GM12878 (cell line): ENCODE measurements around the gene FTO. TPM values are rescaled to one million over a fixed set of nuclear protein-coding genes. Genes with fewer than 3 reads are reported as not detected.

Experiments used
- ATAC-seq: fragments of 200-7000 bp; cut with Tn5 transposase; 3 replicates; pipeline ENCODE4 v1.9.1; 2020; ENCODE audit warnings: mild to moderate bottlenecking, moderate library complexity
- BruUV-seq: library from RNA; stranded (reverse); fragments of 400-500 nt; replicated peaks from 2 replicates; lab custom pipeline; 2021; lab: Mats Ljungman, UMichigan
- CTCF ChIA-PET: fragments of 300-600 bp; sonication (Branson Sonifier 250); formaldehyde crosslinking; extraction: SDS; loops from one replicate; lab custom pipeline; 2021; ENCODE audit warnings: inconsistent platforms; lab: Yijun Ruan, JAX
- POLR2A ChIA-PET: fragments of 350-600 bp; formaldehyde crosslinking; extraction: SDS; loops from one replicate; lab custom pipeline; 2021; ENCODE audit warnings: inconsistent platforms; lab: Charles Lee
- RAD21 ChIA-PET: fragments of 300-600 bp; sonication (Branson Sonifier 250); formaldehyde crosslinking; loops from one replicate; lab custom pipeline; 2023; ENCODE audit warnings: antibody characterized with exemption; ENCODE audit not compliant: unreplicated experiment; lab: Charles Lee
- SMC1A ChIA-PET: fragments of 300-600 bp; sonication (Branson Sonifier 250); formaldehyde crosslinking; loops from one replicate; lab custom pipeline; 2023; ENCODE audit not compliant: unreplicated experiment, uncharacterized antibody; lab: Charles Lee
- DNase-seq: peaks from one replicate; pipeline ENCODE4 v3.0.0-alpha.2; 2011; ENCODE audit warnings: low read depth, low spot score
- FAIRE-seq: peaks from 3 replicates; lab custom pipeline; 2011; peaks lifted over from hg19 to GRCh38; lab: Jason Lieb, UNC
- H2AFZ ChIP-seq: 2 replicates; pipeline ENCODE4 v1.6.0; 2011; ENCODE audit warnings: low read depth, low read length, control low read depth; ENCODE audit not compliant: control insufficient read depth
- H3K27ac ChIP-seq: 2 replicates; pipeline ENCODE4 v1.5.1; 2011; ENCODE audit warnings: control low read depth; ENCODE audit not compliant: control insufficient read depth, insufficient read depth
- H3K27me3 ChIP-seq, 2 experiments: replicated peaks in 1 of 2; 2 replicates each; pipeline versions ENCODE4 v1.6.0 to v1.6.1; 2011; ENCODE audit warnings: low read length in 1 of 2; ENCODE audit not compliant: control insufficient read depth in 2 of 2, insufficient read depth in 2 of 2
- H3K36me3 ChIP-seq, 2 experiments: 2 replicates each; pipeline ENCODE4 v1.5.1; 2011; ENCODE audit warnings: low read length in 1 of 2; ENCODE audit not compliant: control insufficient read depth in 2 of 2, insufficient read depth in 2 of 2
- H3K4me1 ChIP-seq: 2 replicates; pipeline ENCODE4 v1.6.1; 2011; ENCODE audit warnings: mild to moderate bottlenecking, low read length, moderate library complexity, mixed read lengths; ENCODE audit not compliant: control insufficient read depth, insufficient read depth
- H3K4me2 ChIP-seq: 2 replicates; pipeline ENCODE4 v1.6.0; 2011; ENCODE audit warnings: control low read depth; ENCODE audit not compliant: control insufficient read depth, insufficient read depth
- H3K4me3 ChIP-seq: fragments of 200-600 bp; sonication (generic); 2 replicates; pipeline ENCODE4 v1.5.1; 2016
- H3K79me2 ChIP-seq: 2 replicates; pipeline ENCODE4 v1.6.0; 2011; ENCODE audit warnings: low read length; ENCODE audit not compliant: control insufficient read depth, insufficient read depth
- H3K9ac ChIP-seq: 2 replicates; pipeline ENCODE4 v1.8.0; 2011; ENCODE audit warnings: low read length, control low read depth, mixed read lengths; ENCODE audit not compliant: control insufficient read depth, insufficient read depth
- H3K9me3 ChIP-seq: replicated peaks from 3 replicates; pipeline ENCODE4 v1.5.1; 2011; ENCODE audit warnings: mild to moderate bottlenecking, low read length; ENCODE audit not compliant: control insufficient read depth, insufficient read depth
- H4K20me1 ChIP-seq: 2 replicates; pipeline ENCODE4 v1.6.0; 2011; ENCODE audit not compliant: control insufficient read depth, insufficient read depth
- CEBPB ChIP-seq, 2 experiments: fragments of 150-350 bp in 1 of 2; IDR thresholded peaks; 2 replicates each; pipeline ENCODE4 v1.6.1; 2012 to 2014; ENCODE audit warnings: low read depth in 2 of 2, low read length in 2 of 2, borderline replicate concordance in 1 of 2, inconsistent platforms in 1 of 2
- E2F8 ChIP-seq: fragments of 450-650 bp; IDR thresholded peaks from 2 replicates; pipeline ENCODE4 v1.6.1; 2018; ENCODE audit warnings: mild to moderate bottlenecking, low read depth, moderate library complexity; ENCODE audit not compliant: partially characterized antibody
- FOXK2 ChIP-seq: fragments of 450-650 bp; IDR thresholded peaks from 2 replicates; pipeline ENCODE4 v1.6.1; 2017; ENCODE audit warnings: mild to moderate bottlenecking, moderate library complexity
- KDM1A ChIP-seq: fragments of 200-600 bp; sonication (generic); IDR thresholded peaks from 2 replicates; pipeline ENCODE4 v1.6.1; 2016; ENCODE audit warnings: borderline replicate concordance
- SREBF1 ChIP-seq: IDR thresholded peaks from 2 replicates; pipeline ENCODE4 v1.6.1; 2012; ENCODE audit warnings: mild to moderate bottlenecking, low read length
- SUZ12 ChIP-seq: fragments of 200-600 bp; sonication (generic); IDR thresholded peaks from one replicate; pipeline ENCODE4 v1.6.1; 2018; ENCODE audit warnings: antibody characterized with exemption, mild to moderate bottlenecking; ENCODE audit not compliant: unreplicated experiment
- YY1 ChIP-seq: IDR thresholded peaks from 2 replicates; pipeline ENCODE4 v1.6.1; 2011; ENCODE audit warnings: low read depth, mild to moderate bottlenecking, low read length
- ZBED1 ChIP-seq: IDR thresholded peaks from 2 replicates; pipeline ENCODE4 v1.6.1; 2016; ENCODE audit warnings: borderline replicate concordance
- WGBS: methylation state at CpG from one replicate; pipeline ENCODE4 v1.1.6; 2016; ENCODE audit warnings: low lambda C conversion rate; ENCODE audit not compliant: insufficient replicate concordance, insufficient coverage; ENCODE audit errors: missing lambda C conversion rate; 5-methylcytosine and 5-hydroxymethylcytosine counted together
- in situ Hi-C: fragments of 300-500 bp; cut with MboI; formaldehyde crosslinking; loops from 9 replicates; pipeline ENCODE4 v1.14.3; 2018; ENCODE audit warnings: mixed read lengths
- intact Hi-C: fragments of 100-400 bp; cut with micrococcal nuclease; formaldehyde crosslinking; loops from one replicate; pipeline ENCODE4 v1.14.2; 2022; ENCODE audit not compliant: unreplicated experiment
- polyA plus RNA-seq, 11 experiments: library from polyadenylated mRNA; depleted of rRNA in 4 of 11; unstranded in 6 of 11; stranded (reverse) in 5 of 11; fragments of >200 nt; fragmentation: Nextera tagmentation in 4 of 11; fragmentation: Illumina TruSeq in 1 of 11; extraction: Ambion mirVana in 4 of 11; extraction: Trizol in 1 of 11; gene quantifications; 1 replicate in 1 of 11; 2 replicates in 10 of 11; pipeline versions ENCODE4 v1.2.1 to v1.2.3, GENCODE V29; 2011 to 2016; ENCODE audit warnings: inconsistent platforms in 2 of 11, missing spikeins in 2 of 11, low read depth in 1 of 11
- total RNA-seq, 4 experiments: library from RNA; depleted of rRNA in 3 of 4; stranded (reverse); fragments of >200 nt in 3 of 4; fragmentation: Illumina TruSeq in 1 of 4; extraction: Trizol in 1 of 4; gene quantifications; 2 replicates each; pipeline versions ENCODE4 v1.2.1 to v1.2.3, GENCODE V29; 2013 to 2021
- TF ChIP-seq, protein P1 (sequence below): fragments of 450-650 bp; formaldehyde crosslinking; IDR thresholded peaks from 2 replicates; pipeline ENCODE4 v1.5.0; 2022; ENCODE audit warnings: mild to moderate bottlenecking, missing genetic modification characterization
- TF ChIP-seq, protein P2 (sequence below): fragments of 450-650 bp; IDR thresholded peaks from 2 replicates; pipeline ENCODE4 v1.6.1; 2017; ENCODE audit warnings: borderline replicate concordance
- TF ChIP-seq, protein P3 (sequence below): fragments of 450-650 bp; IDR thresholded peaks from 2 replicates; pipeline ENCODE4 v1.6.1; 2017; ENCODE audit warnings: low read depth, mild to moderate bottlenecking, moderate library complexity
- TF ChIP-seq, protein P4 (sequence below): fragments of 450-650 bp; IDR thresholded peaks from 2 replicates; pipeline ENCODE4 v1.6.1; 2014; ENCODE audit warnings: mild to moderate bottlenecking

Gene FTO
- total and polyA plus RNA-seq, 10 of the 15 experiments (the other 5 are each of a cell fraction or from before 2014, with no cell fraction given), result 20.1 to 55.0 (median 47.0) TPM

DNA sequence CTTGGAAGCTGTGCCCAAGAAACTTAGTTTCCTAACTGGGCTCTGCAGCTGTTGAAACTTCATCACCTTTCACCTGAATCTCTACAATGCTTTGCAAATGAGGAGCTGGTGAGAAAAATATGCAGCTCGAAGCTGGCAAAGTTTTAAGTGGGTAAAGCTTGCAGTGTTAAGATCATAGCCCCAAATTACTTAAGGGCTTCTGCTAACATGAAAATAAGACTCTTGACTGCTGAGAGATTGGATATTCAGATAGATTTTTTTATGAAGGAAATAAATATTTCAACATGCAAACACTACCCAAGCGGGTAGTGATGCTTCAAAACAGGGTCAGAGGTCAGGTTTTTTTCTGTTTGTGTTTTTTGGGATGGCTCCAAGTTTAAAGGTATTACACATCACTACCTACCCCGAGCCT, 278.7 kb downstream of the FTO start:
- no peak overlapping the region for H3K9ac ChIP-seq
- ChIA-PET RAD21 (no interaction called here), POLR2A (no interaction called here), CTCF (interaction anchor here (0.6 kb wide), 1 partner anchor 135 kb away, joined by 3 read pairs; no protein-coding TSS in a partner anchor), SMC1A (no interaction called here)
- ATAC-seq, result no peak
- no peak overlapping the region for H3K4me2 ChIP-seq
- H3K9me3 ChIP-seq, result no peaks in the 10 kb centered on the region
- BruUV-seq, result no TSS peak
- intact Hi-C loops (no loop called here), in situ Hi-C loops (no loop called here)
- no peak for FAIRE-seq
- H3K79me2 ChIP-seq, result no peaks in the 10 kb centered on the region
- no peaks in the 10 kb centered on the region for H4K20me1 ChIP-seq
- WGBS, result 96% methylated on average over 3 of the region's 3 CpGs
- H3K27me3 ChIP-seq, result no peaks in the 10 kb centered on the region
- no peak overlapping the region for H3K27ac ChIP-seq
- H3K4me1 ChIP-seq, result no peaks in the 10 kb centered on the region
- H2AFZ ChIP-seq, result no peak overlapping the region
- no peak for DNase-seq
- no peaks in the 10 kb centered on the region for H3K36me3 ChIP-seq
- no peak overlapping the region for H3K4me3 ChIP-seq
- TF ChIP-seq SREBF1, result no peak
- TF ChIP-seq YY1, result no peak
- no peak for TF ChIP-seq E2F8
- TF ChIP-seq, protein P1, sequence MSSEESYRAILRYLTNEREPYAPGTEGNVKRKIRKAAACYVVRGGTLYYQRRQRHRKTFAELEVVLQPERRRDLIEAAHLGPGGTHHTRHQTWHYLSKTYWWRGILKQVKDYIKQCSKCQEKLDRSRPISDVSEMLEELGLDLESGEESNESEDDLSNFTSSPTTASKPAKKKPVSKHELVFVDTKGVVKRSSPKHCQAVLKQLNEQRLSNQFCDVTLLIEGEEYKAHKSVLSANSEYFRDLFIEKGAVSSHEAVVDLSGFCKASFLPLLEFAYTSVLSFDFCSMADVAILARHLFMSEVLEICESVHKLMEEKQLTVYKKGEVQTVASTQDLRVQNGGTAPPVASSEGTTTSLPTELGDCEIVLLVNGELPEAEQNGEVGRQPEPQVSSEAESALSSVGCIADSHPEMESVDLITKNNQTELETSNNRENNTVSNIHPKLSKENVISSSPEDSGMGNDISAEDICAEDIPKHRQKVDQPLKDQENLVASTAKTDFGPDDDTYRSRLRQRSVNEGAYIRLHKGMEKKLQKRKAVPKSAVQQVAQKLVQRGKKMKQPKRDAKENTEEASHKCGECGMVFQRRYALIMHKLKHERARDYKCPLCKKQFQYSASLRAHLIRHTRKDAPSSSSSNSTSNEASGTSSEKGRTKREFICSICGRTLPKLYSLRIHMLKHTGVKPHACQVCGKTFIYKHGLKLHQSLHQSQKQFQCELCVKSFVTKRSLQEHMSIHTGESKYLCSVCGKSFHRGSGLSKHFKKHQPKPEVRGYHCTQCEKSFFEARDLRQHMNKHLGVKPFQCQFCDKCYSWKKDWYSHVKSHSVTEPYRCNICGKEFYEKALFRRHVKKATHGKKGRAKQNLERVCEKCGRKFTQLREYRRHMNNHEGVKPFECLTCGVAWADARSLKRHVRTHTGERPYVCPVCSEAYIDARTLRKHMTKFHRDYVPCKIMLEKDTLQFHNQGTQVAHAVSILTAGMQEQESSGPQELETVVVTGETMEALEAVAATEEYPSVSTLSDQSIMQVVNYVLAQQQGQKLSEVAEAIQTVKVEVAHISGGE (CRISPR knock-in tag), result no peak
- TF ChIP-seq, protein P2, sequence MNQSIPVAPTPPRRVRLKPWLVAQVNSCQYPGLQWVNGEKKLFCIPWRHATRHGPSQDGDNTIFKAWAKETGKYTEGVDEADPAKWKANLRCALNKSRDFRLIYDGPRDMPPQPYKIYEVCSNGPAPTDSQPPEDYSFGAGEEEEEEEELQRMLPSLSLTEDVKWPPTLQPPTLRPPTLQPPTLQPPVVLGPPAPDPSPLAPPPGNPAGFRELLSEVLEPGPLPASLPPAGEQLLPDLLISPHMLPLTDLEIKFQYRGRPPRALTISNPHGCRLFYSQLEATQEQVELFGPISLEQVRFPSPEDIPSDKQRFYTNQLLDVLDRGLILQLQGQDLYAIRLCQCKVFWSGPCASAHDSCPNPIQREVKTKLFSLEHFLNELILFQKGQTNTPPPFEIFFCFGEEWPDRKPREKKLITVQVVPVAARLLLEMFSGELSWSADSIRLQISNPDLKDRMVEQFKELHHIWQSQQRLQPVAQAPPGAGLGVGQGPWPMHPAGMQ, result no peak
- TF ChIP-seq, protein P3, sequence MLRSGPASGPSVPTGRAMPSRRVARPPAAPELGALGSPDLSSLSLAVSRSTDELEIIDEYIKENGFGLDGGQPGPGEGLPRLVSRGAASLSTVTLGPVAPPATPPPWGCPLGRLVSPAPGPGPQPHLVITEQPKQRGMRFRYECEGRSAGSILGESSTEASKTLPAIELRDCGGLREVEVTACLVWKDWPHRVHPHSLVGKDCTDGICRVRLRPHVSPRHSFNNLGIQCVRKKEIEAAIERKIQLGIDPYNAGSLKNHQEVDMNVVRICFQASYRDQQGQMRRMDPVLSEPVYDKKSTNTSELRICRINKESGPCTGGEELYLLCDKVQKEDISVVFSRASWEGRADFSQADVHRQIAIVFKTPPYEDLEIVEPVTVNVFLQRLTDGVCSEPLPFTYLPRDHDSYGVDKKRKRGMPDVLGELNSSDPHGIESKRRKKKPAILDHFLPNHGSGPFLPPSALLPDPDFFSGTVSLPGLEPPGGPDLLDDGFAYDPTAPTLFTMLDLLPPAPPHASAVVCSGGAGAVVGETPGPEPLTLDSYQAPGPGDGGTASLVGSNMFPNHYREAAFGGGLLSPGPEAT, result no peak
- TF ChIP-seq, protein P4, sequence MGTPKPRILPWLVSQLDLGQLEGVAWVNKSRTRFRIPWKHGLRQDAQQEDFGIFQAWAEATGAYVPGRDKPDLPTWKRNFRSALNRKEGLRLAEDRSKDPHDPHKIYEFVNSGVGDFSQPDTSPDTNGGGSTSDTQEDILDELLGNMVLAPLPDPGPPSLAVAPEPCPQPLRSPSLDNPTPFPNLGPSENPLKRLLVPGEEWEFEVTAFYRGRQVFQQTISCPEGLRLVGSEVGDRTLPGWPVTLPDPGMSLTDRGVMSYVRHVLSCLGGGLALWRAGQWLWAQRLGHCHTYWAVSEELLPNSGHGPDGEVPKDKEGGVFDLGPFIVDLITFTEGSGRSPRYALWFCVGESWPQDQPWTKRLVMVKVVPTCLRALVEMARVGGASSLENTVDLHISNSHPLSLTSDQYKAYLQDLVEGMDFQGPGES, result no peak
- no peak for TF ChIP-seq CEBPB (IDR thresholded peaks at IDR 0.05; ENCODE audit: borderline replicate concordance in 1 of 2, low read depth in 2 of 2, low read length in 2 of 2)
- no peak for TF ChIP-seq SUZ12
- TF ChIP-seq KDM1A, result no peak
- no peak for TF ChIP-seq ZBED1
- no peak for TF ChIP-seq FOXK2
